Activated T-helper 1 cell treated with anti-CD3 and anti-CD28 coated beads, Interleukin-12 subunit alpha, Interleukin-12 subunit beta, Interleukin-2, Interleukin-4 antibody, amounts not matched to agents 30 ng/mL and 10 ng/mL and 1 ng/mL, durations not matched to agents 14 hours and 24 hours and 36 hours (primary cell): ENCODE measurements around the gene ANKRD44. TPM values are rescaled to one million over a fixed set of nuclear protein-coding genes. Genes with fewer than 3 reads are reported as not detected.

Source experiments
- DNase-seq: peaks from one replicate; pipeline ENCODE4 v3.0.0; 2021; ENCODE audit warnings: low spot score
- H3K27ac Mint-ChIP-seq: one replicate; pipeline ENCODE4 v1.8.0; 2021; ENCODE audit warnings: mild to moderate bottlenecking, mixed read lengths
- H3K27me3 Mint-ChIP-seq: one replicate; pipeline ENCODE4 v1.8.0; 2022; ENCODE audit warnings: mild to moderate bottlenecking, moderate library complexity, mixed read lengths; ENCODE audit not compliant: insufficient read depth
- H3K36me3 Mint-ChIP-seq: one replicate; pipeline ENCODE4 v1.8.0; 2021; ENCODE audit warnings: low read depth, mixed read lengths
- H3K4me1 Mint-ChIP-seq: one replicate; pipeline ENCODE4 v1.8.0; 2021; ENCODE audit warnings: low read depth, mixed read lengths
- H3K4me3 Mint-ChIP-seq: one replicate; pipeline ENCODE4 v1.8.0; 2021; ENCODE audit warnings: mild to moderate bottlenecking, moderate library complexity, mixed read lengths
- H3K9me3 Mint-ChIP-seq: one replicate; pipeline ENCODE4 v1.8.0; 2021; ENCODE audit warnings: mixed read lengths
- intact Hi-C: fragments of 100-400 bp; cut with micrococcal nuclease; formaldehyde crosslinking; loops from one replicate; pipeline ENCODE4 v1.15.1; 2024
- total RNA-seq: library from RNA; stranded (reverse); gene quantifications from 2 replicates; pipeline ENCODE4 v1.2.3, GENCODE V29; 2022

ANKRD44 gene
- total RNA-seq, 1 donor from 2014 or later, result 159 TPM

DNA sequence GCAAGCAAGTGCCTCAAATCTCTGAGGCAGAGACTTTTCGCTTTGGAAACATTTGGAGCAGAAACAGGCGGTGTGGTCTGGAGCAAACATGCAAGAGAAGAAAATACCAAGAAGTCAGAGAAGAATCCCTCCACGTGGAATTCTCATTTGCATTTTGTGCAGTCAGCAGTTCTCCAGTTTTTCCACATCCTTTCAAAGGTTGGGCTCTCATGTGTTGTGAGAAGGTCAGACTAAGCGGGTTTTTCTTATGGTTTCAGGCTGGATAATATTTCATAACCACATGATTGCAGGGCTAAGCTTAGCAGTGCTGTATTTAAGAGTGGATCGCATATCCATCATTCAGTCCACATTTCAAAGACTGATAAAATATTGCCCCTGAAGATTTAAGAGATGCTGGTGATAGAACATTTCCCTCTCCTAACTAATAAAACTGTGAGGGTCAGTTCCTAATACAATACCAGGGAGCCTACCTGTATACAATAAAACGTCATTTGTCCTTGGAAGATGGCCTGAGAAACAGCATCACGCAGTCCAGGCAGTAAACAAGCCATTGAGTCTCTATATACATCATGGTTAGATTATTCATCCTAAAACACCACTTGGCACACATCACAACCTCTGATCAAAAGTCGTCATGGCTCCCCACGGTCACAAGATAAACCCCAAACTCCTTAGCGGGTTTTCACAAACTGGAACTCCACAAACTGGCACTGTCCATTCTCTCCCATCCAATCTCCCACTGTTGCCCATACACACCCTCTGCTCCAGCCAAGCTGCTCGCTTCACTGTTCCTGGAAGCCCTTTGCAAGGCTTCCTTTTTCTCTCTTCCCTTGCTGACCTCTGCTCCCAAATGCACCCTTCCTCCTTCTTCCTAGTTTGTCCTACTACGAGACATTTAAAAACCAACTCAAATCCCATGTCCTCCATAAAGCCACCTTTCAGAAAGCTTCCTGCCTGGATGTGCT lies 31.5 kb downstream of the ANKRD44 start:
- DNase-seq, result no peak
- no peaks in the 10 kb centered on the region for H3K27me3 Mint-ChIP-seq
- intact Hi-C loops, result loop anchor here (1.0 kb wide), 1 partner anchor 8 kb away; no protein-coding TSS in a partner anchor
- peaks cover 77% of the 10 kb centered on the region for H3K4me1 Mint-ChIP-seq
- peaks cover 33% of the 10 kb centered on the region for H3K36me3 Mint-ChIP-seq
- no peaks in the 10 kb centered on the region for H3K9me3 Mint-ChIP-seq
- no peak overlapping the region for H3K4me3 Mint-ChIP-seq
- H3K27ac Mint-ChIP-seq, result peak overlapping the region; percentile 77

DNA sequence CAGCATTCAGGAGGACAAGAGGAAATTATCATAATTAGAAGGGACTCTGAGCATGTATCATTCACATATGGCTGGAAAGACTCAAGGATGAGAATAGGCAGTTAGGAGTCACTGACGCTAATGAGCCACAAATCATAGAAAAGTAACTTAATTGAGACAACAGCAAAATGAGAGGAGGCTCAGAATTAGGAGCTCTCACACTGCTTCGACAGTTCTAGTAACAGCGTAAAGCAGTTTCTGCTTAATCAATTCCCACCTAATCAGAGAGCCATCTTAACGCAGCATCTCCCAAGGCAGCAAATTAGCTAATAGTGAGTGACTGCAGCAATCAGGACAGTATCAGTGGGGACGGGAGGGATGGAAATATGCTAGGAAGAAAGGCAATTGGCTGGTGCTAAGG lies 32.8 kb downstream of the ANKRD44 start:
- peak overlapping the region; percentile 37 for H3K27ac Mint-ChIP-seq
- H3K9me3 Mint-ChIP-seq, result no peaks in the 10 kb centered on the region
- no peaks in the 10 kb centered on the region for H3K27me3 Mint-ChIP-seq
- intact Hi-C loops, result loop anchor here (1.0 kb wide), 1 partner anchor 10 kb away; no protein-coding TSS in a partner anchor
- DNase-seq, result no peak
- H3K4me3 Mint-ChIP-seq, result no peak overlapping the region
- peaks cover 38% of the 10 kb centered on the region for H3K36me3 Mint-ChIP-seq
- peaks cover 80% of the 10 kb centered on the region for H3K4me1 Mint-ChIP-seq

DNA sequence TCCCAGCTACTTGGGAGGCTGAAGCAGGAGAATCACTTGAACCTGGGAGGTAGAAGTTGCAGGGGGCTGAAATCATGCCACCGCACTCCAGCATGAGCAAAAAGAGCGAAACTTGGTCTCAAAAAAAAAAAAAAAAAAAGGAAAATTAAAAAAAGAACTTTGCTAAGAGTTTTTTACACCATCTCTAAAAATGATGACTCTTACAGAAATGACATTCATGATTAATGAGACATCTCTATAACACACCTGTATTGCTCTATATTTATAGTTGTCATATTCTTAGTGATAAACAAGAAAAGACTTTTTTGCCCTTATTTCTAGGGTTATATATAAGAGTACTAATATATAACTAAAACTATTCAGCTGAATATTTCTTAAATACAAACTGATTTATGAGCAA lies 34.4 kb downstream of the ANKRD44 start:
- H3K27me3 Mint-ChIP-seq, result no peaks in the 10 kb centered on the region
- H3K36me3 Mint-ChIP-seq, result peaks cover 32% of the 10 kb centered on the region

DNA sequence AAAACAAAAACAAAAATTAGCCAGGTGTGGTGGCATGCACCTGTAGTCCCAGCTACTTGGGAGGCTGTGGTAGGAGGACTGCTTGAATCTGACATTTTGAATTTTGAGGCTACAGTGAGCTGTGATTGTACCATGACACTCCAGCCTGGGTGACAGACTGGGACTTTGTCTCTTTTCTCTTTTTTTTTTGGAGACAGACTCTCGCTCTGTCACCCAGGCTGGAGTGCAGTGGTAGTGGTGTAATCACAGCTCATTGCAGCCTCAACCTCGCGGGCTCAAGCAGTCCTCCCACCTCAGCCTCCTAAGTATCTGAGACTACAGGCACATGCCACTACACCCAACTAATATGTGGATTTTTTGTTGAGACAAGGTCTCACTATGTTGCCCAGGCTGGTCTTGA lies 35.6 kb downstream of the ANKRD44 start:
- intact Hi-C loops, result no loop called here
- no peak overlapping the region for H3K4me3 Mint-ChIP-seq
- no peaks in the 10 kb centered on the region for H3K9me3 Mint-ChIP-seq
- no peak for DNase-seq
- peaks cover 74% of the 10 kb centered on the region for H3K4me1 Mint-ChIP-seq
- H3K27ac Mint-ChIP-seq, result no peak overlapping the region
- H3K36me3 Mint-ChIP-seq, result peaks cover 33% of the 10 kb centered on the region
- no peaks in the 10 kb centered on the region for H3K27me3 Mint-ChIP-seq

More for the DNA sequence above, 34.4 kb downstream of the ANKRD44 start:
- Mint-ChIP-seq H3K4me1 (peaks cover 74% of the 10 kb centered on the region), H3K27ac (no peak overlapping the region), H3K9me3 (no peaks in the 10 kb centered on the region), H3K4me3 (no peak overlapping the region)
- intact Hi-C loops, result no loop called here
- no peak for DNase-seq

DNA sequence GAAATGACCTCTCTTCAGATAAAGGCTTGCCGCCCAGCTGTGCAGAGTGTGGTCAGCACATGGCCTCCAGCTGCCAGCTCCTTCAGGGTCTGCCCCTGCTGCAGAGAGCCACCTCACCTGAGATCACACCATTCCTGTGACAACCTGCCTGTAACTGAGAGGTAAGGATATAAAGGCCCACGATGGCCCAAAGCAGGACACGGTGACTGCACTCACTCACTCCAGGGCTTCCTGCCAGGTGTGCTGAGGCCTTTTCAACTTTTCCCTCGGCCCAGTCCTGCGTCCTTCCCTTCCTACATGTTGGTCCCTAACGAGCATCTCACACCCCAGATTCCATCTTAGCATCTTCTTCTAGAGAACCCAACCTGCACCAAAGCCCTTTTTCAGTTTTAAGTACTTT lies 36.2 kb downstream of the ANKRD44 start:
- Mint-ChIP-seq H3K36me3 (peaks cover 28% of the 10 kb centered on the region), H3K9me3 (no peaks in the 10 kb centered on the region), H3K4me1 (peaks cover 74% of the 10 kb centered on the region), H3K27ac (peak overlapping the region; percentile 77), H3K27me3 (no peaks in the 10 kb centered on the region), H3K4me3 (no peak overlapping the region)
- intact Hi-C loops, result no loop called here
- DNase-seq, result no peak

DNA sequence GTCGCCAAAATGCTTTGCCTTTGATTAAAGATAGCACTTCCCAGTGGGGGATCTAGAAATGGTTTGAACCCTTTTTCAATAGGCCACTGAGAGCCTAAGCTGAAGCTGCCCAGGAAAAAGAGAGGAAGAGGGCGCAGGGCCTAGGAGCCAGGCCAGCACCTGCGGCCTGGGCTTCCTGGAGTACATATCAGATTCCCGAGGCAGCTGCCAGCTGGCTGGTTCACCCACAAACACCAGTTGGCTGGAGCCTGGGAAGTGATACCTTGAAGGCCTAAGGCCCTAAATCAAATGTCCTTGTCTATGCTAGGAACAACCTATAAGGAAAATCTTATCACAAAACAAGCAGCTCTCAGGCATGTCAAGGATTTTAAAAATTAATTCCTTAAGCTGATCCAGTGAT lies 37.1 kb downstream of the ANKRD44 start:
- Mint-ChIP-seq H3K4me1 (peaks cover 74% of the 10 kb centered on the region), H3K9me3 (no peaks in the 10 kb centered on the region), H3K4me3 (no peak overlapping the region), H3K27ac (no peak overlapping the region), H3K27me3 (no peaks in the 10 kb centered on the region), H3K36me3 (peaks cover 33% of the 10 kb centered on the region)
- intact Hi-C loops, result no loop called here
- no peak for DNase-seq

DNA sequence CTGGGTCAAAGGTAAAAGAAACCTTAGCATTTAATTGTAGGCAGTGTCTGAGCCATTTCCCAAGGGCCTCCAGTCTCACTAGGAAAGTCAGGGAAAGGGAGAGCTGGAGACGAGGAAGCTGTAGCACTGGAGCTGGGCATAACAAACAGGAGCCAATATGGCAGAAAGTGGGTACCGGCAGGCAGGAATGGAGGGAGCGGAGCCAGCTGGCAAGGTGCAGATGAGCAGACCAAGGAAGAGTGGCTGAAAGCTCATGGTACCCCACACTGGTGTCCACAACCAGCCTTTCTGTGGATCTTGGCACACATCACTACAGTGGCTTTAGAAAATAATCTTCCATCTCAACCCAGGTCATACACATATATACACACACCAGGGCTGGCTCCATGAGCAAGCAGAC lies 40.0 kb downstream of the ANKRD44 start:
- DNase-seq, result no peak
- no peaks in the 10 kb centered on the region for H3K9me3 Mint-ChIP-seq
- H3K27ac Mint-ChIP-seq, result peak overlapping the region; percentile 90
- peaks cover 89% of the 10 kb centered on the region for H3K4me1 Mint-ChIP-seq
- H3K27me3 Mint-ChIP-seq, result no peaks in the 10 kb centered on the region
- no peak overlapping the region for H3K4me3 Mint-ChIP-seq
- peaks cover 37% of the 10 kb centered on the region for H3K36me3 Mint-ChIP-seq
- intact Hi-C loops, result no loop called here

DNA sequence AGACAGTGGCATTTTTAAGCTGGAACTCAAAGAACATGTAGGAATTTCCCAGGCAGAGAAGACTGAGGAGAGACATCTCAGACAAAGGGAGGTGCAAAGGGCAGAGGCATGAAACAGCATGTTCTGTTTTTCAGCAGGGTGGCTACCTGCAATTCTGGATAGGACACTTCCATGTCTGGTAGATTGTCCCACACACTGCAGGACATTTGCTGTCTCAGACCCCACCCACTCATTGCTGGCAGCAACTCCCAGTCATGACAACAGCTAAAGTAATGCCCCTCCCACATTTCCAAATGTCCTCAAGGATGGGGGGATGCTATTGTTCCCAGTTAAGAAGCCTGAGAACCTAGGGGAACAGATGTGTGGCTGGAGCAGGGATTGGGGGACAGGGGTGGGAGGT lies 40.8 kb downstream of the ANKRD44 start:
- intact Hi-C loops, result loop anchor here (1.0 kb wide), 2 partner anchors 11 to 17 kb away; no protein-coding TSS in a partner anchor
- Mint-ChIP-seq H3K27ac (peak overlapping the region; percentile 90), H3K9me3 (no peaks in the 10 kb centered on the region), H3K27me3 (no peaks in the 10 kb centered on the region), H3K36me3 (peaks cover 33% of the 10 kb centered on the region), H3K4me1 (peaks cover 89% of the 10 kb centered on the region), H3K4me3 (no peak overlapping the region)
- no peak for DNase-seq

DNA sequence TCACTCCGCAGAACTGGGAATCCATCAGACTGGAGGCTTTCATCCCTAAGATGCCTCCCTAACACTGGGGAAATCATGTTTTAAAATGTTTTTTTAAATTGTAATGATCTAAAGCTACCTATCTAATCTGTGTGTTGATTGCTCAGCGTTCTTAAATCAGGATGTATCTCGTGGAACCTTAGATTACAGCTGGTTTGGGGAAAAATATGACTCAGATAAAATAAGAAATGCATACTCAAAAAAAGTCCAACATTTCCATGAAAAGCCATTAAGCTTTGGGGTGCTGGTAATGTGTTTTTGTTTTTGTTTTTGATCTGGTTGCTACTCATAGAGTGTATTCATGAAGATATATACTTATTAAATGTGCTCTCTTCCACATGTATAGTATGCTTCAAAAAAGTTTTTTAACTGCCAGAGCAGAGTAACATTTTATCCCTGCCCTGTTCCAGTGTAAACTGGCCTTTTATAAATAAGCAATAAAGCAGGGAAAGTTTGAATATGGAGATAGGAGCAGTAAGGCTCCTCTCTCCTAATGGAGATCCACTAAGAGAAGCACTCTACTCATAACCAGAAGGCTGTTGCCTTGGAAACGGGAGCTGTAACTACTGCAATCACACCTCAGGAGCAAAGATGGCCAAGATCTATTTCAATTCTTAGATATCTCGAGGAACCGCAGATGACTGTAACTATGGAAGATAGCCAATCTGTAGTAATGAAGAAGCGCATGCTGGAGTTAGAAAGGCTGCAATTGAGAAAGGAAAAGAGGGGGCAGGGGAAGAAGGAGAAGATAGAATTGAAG lies 41.6 kb downstream of the ANKRD44 start:
- intact Hi-C loops, result loop anchor here (1.0 kb wide), 2 partner anchors 10 to 18 kb away; no protein-coding TSS in a partner anchor
- no peaks in the 10 kb centered on the region for H3K27me3 Mint-ChIP-seq
- H3K9me3 Mint-ChIP-seq, result no peaks in the 10 kb centered on the region
- peak overlapping the region; percentile 90 for H3K27ac Mint-ChIP-seq
- peak overlapping the region; percentile 6 for H3K4me3 Mint-ChIP-seq
- no peak for DNase-seq
- peaks cover 90% of the 10 kb centered on the region for H3K4me1 Mint-ChIP-seq
- H3K36me3 Mint-ChIP-seq, result peaks cover 29% of the 10 kb centered on the region

DNA sequence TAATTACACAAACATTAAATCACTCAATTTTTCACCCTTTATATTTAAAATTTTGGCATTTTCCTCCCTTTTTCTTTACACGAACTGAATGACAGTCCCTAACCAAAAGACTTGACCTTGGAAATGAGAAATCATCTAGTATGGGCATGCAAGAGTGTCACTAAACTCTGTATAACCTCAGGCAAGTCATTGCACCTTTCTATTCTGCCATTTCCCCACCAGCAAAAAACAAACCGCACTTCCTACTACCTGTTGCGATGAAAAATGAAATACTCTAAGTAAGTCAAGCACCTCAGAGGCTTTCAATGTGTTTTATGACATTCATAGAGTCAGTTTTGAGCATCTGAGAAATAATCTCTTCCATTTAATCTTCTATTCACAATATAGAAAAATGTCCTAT lies 44.1 kb downstream of the ANKRD44 start:
- intact Hi-C loops, result loop anchor here (1.0 kb wide), 1 partner anchor 27 kb away; no protein-coding TSS in a partner anchor
- Mint-ChIP-seq H3K4me1 (peaks cover 99% of the 10 kb centered on the region), H3K9me3 (no peaks in the 10 kb centered on the region), H3K4me3 (peak overlapping the region; percentile 45), H3K27ac (peak overlapping the region; percentile 90), H3K27me3 (no peaks in the 10 kb centered on the region), H3K36me3 (peaks cover 36% of the 10 kb centered on the region)
- DNase-seq, result no peak

DNA sequence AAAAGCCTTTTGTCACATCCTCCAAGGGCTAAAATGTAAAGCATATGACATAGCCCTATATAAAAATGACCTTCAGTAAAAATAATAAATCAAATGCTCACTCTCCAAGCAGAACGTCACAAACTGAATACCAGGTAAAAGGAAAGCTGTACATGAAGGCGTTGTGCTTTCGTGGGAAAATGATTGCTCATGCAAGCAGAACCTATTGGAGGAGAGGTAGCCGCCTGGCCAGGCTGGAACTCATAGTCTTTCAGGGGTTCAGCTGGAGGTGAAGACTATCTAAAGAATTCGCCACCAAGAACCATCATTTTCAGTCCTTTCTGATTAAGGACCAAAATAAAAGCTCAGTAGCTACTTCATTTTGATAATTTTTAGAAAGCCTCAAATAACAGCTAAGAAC lies 44.7 kb downstream of the ANKRD44 start:
- intact Hi-C loops, result loop anchor here (1.0 kb wide), 1 partner anchor 27 kb away; no protein-coding TSS in a partner anchor
- no peak for DNase-seq
- Mint-ChIP-seq H3K27me3 (no peaks in the 10 kb centered on the region), H3K4me1 (peaks cover 96% of the 10 kb centered on the region), H3K4me3 (peak overlapping the region; percentile 45), H3K36me3 (peaks cover 36% of the 10 kb centered on the region), H3K9me3 (no peaks in the 10 kb centered on the region), H3K27ac (peak overlapping the region; percentile 90)

DNA sequence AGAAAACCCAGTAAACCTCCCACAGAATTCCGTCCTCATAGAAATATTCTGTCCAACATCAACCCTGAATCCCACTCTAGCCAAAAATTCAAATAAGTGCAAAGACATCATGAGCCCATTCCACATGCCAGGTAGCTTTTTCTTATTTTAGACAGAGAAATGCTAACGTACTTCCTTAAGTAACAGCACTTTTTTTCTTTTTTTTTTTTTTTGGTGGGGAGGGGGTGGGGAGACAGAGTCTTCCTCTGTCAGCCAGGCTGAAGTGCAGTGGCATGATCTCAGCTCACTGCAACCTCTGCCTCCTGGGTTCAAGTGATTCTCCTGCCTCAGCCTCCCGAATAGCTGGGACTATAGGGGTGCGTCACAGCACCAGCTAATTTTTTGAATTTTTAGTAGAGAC lies 45.5 kb downstream of the ANKRD44 start:
- no peaks in the 10 kb centered on the region for H3K9me3 Mint-ChIP-seq
- DNase-seq, result no peak
- intact Hi-C loops, result no loop called here
- H3K4me3 Mint-ChIP-seq, result no peak overlapping the region
- no peaks in the 10 kb centered on the region for H3K27me3 Mint-ChIP-seq
- peaks cover 32% of the 10 kb centered on the region for H3K36me3 Mint-ChIP-seq
- H3K27ac Mint-ChIP-seq, result peak overlapping the region; percentile 14
- peaks cover 90% of the 10 kb centered on the region for H3K4me1 Mint-ChIP-seq
